Heart left ventricle (tissue), 13 donors: ENCODE results near the gene ZNF343.

Experiments used
- CTCF ChIP-seq, 12 donors: fragments of 200-600 bp; sonication (generic) in 4 of 12; IDR thresholded peaks; one replicate each; pipeline versions ENCODE4 v1.5.0 to v1.8.0; 2018 to 2022; ENCODE audit warnings: antibody characterized with exemption in 12 of 12, mild to moderate bottlenecking in 5 of 12
- POLR2A ChIP-seq, 2 donors: fragments of 450-650 bp; IDR thresholded peaks; one replicate each; pipeline ENCODE4 v1.6.1; 2017; ENCODE audit warnings: antibody characterized with exemption in 2 of 2, mild to moderate bottlenecking in 2 of 2, moderate library complexity in 2 of 2
- donor health status: ischemic (EF 13 %, LVEDD 7.1; RV severe dilation, severe dysfunction).
- donor health status: DM: no; HTN: yes; CAD: no.
- donor health status: DM: no; HTN: no; CAD: no.
- donor health status: ischemic (EF 25% LVEDD 6.9; RV normal size, moderate dysfunction).
- donor health status: ischemic (EF 25% LVEDD 5.7; RV mildly dilated, moderate dysfunction).
- donor health status: ischemic (EF 35%, LVEDD 5.7; RV mildly dilated, moderate dysfunction).
- donor health status: nonischemic (EF 11% LVEDD 7.7; RV severe dilation, severe dysfunction).
- donor health status: DM: yes; HTN: yes; CAD: no.
- donor health status: PGD.
- donor health status: ischemic (EF 29% LVEDD 5.4; RV normal size, mild dysfunction).
- donor health status: nonischemic (EF 23%, LVEDD 6.1; RV moderate dilation, normal function).

- TF ChIP-seq CTCF (IDR thresholded peaks at IDR 0.05) (no peak), POLR2A (IDR thresholded peaks at IDR 0.05) (no peak)
These were observed 19.0 kb upstream of the ZNF343 start for GRCh38 chr20:2527762-2528161.
